ENCODE data around the gene ZNF70.

DNA sequence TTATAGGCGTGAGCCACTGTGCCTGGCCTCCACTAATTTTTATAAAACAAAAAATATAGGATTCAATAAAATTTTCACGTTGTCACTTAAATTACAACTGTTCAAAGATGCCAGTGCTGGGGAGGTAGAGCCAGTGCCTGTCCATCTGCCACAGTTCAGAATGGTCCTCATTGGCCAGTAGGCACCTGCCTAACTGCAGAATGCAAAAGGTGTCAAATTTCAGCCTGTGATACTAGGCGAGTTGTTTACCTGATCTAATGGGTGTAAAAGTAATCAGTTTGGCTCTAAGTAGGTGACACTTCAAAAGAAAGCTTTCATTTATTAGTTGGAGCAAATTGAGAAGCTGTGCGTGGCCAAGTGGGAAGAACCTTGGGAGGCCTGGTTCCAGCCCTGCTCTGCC, 38.2 kb upstream of the ZNF70 start:
- TF ChIP-seq POLR2A (IDR thresholded peaks at IDR 0.05; ENCODE audit: low read length) (no peak), GATA1 (IDR thresholded peaks at IDR 0.05; ENCODE audit: low read depth, low read length) (no peak)

All from erythroblast (primary cell).